Pons (tissue), 1 donor: ENCODE results near the gene GPATCH2.
"Not testable (repeated sequence)": the region's sequence is repeated elsewhere in the genome, so short reads cannot be mapped to it uniquely, and the experiment has no call there.

ENCODE experiments used
- DNase-seq: peaks from one replicate; pipeline ENCODE4 v3.0.0-alpha.2; 2016; ENCODE audit warnings: low spot score

Gene GPATCH2

GRCh38 chr1:217584286-217584811 is 46.5 kb downstream of the GPATCH2 start:
- DNase-seq = not testable (repeated sequence)

- DNase-seq = no peak
These were observed 53.6 kb downstream of the GPATCH2 start for GRCh38 chr1:217577336-217577735.

GRCh38 chr1:217574265-217574949 is 56.5 kb downstream of the GPATCH2 start:
- DNase-seq = no peak

- DNase-seq = no peak
These were observed 61.9 kb downstream of the GPATCH2 start for GRCh38 chr1:217569021-217569420.

DNA sequence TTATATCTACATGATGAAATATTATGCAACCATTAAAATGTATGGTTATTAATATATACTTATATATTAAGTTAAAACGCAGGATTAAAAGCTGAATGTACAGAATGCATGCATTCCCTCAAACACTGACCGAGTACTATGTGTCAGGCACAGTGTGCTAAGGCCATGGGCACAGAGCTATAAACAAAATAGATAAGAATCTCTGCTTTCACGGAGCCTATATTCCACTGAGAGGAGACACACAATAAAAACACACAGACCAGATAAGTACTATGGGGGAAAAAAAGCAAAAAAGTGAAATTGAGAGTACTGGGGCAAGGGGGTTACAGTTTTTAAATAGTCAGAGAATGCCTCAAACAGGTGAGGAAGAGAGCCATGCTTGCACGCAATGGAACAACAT is 62.7 kb downstream of the GPATCH2 start:
- no peak for DNase-seq

- no peak for DNase-seq
These were observed 66.1 kb downstream of the GPATCH2 start for GRCh38 chr1:217564833-217565232.

DNA sequence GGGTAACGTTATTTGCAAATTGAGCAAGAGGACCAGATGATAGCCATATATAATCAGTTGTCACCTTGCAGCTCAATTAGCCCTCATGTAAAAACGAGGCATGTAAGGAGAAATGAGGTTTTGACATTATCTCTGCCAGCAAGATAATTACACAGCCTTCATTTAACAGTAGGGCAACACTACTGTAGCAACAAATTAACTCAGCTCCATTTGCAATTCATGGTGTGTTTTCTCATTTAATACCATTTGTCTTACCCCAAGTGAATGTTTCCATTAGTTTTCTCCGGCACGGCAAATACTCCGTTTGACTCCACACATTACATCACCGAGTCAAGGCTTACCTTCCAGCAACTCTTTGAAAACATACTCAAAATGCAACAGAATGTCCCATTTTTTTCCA is 66.7 kb downstream of the GPATCH2 start:
- no peak for DNase-seq

DNA sequence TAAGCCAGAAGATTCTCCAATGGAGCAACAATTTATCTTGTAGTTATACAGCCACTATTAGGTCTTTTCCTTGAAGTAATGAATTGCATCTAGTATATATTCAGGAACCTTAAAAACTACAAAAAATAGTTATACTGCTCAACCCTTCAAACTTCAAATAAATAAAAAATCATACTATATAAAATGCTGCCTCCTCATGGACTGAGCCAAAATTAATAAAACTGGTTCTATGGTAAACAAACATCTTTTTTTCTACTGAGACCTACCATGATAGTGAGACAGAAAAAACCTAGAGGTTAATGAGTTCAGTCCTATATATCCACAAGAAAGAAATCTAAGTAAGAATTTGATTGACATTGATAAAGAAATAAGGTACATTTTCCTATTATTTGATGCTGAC is 67.7 kb downstream of the GPATCH2 start:
- no peak for DNase-seq

DNA sequence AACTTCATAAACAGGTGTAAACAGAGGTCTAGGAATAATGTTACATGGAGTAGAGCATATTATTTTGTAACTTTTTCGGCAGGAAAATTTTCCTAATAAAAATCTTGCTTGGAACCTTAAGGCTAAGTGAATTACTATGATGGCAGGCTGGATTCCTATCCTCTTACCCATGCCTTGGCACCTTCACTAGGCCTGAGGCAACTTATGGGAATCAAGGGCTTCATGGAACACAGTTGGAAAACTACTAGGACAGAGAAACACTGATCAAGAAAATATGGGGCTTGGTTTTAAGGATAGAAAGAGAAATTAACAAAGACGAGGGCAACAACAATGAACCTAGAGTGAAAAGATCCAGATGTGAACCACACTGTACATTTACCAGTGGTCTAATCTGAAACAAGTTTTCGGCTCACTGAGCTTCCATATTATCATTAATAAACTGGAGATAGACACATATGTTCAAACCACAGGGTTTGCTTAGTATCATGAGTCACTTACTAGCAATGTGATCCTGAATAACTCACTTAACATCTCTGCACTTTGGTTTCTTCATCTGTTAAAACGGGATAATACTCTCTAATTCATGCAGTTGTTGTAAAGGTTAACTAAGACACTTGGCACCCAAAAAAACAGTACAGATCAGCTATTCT is 68.5 kb downstream of the GPATCH2 start:
- DNase-seq = no peak

DNA sequence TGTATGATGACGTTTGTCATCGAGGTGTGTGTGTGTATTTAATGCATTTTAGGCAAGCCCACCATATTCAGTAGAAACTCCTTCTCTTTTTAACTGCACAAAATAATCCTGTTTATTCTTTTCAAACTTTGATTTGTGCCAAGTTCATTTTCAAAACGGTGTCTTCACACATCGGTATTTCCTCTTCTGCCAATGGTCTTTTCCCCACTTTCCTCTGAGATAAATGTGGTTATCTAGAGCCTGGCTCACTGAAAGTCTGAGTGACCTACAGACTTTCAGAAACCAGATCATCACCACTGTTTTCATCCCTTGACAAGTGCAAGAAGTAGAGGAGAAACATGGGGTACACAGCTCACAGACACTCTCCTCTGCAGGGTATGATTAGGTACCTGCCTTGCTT is 69.4 kb downstream of the GPATCH2 start:
- DNase-seq = no peak

DNA sequence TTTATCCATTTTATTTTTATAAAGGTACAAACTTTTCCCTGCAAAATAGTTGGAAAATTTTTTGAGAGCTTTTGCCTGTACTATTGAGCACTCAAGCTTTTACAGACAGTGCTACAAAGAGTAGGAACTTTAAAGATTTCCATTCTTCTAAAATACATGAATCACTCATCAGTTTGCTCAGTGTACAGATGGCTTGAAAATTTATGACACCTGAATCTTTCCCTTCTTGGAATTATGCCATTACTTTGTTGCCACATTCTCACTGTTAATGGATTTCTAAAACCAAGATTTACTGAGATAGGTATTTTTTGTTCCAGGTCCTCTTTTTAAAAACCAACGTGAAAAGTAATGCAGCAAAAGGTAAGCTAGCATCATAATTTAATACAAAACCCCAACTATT is 76.0 kb downstream of the GPATCH2 start:
- DNase-seq = no peak

DNA sequence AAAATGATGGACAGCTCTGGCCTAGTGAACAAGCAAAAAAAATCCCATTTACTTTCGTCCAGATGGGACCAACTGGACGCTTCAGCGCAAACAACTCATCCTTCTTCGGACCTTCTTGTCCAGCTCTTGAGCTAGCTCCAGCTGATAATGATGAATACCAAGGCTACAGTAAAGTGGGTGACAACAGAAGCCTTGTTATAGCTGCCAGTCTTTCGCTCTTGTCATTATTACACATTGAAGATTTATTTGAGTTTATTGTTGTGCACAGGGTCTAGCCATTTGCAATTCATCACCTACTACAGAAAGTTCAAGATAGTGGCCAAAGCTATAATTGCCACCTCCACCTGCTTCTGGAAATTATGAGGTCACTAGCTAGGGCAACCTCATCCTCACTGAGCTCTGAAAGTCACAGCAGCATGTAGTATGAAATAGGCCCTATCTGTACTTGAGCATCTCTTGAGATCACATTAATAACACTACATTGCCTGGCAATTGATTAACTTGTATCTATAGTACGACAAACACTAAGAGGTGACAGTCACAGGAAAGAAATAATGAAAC is 76.9 kb downstream of the GPATCH2 start:
- DNase-seq = no peak

DNA sequence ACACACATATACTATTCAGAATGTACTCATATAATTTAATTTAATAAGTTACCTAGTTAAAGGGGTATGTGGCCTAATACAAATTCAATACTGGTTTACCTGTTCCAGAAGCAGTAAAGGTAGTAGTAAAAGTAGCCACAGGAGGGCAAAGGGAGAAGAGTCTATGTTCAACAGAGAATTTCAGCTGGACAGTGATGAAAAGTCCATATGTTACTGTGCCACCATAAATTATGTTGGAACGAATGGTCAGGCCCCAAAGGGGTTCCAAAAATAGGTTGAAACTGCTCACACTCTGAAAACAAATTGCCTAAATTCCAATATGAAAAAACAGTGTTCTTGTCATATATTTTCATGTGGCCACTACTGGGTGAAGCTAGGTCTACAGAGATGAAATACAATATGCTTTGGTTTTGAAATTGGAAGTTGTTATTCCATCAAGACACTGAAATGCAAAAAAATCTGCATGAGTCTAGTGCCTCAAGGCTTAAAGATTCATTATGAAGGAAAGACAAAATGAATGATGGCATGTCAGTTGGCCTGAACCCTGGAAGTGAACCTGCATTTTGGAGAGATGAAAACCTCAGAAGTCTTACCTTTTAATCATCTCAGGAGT is 78.4 kb downstream of the GPATCH2 start:
- DNase-seq = no peak

DNA sequence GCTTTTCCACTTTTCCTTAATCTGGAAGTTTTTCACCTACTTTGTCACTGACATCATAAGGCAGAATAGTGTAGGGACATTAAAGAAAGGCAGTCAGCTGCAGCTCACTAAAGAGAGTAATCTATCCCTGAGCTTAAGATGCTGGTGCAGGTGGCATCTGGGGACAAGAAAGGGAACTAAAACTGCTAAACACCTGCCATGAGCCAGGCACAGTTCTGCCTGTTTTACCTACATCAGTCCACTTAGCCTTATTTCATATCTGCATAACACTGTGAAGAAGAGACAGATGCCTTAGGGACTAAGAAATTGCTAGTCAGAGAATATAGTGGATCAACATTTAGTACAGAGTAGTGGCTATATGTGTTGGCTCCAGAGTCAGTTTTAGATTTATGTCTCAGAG is 88.1 kb downstream of the GPATCH2 start:
- DNase-seq = no peak

DNA sequence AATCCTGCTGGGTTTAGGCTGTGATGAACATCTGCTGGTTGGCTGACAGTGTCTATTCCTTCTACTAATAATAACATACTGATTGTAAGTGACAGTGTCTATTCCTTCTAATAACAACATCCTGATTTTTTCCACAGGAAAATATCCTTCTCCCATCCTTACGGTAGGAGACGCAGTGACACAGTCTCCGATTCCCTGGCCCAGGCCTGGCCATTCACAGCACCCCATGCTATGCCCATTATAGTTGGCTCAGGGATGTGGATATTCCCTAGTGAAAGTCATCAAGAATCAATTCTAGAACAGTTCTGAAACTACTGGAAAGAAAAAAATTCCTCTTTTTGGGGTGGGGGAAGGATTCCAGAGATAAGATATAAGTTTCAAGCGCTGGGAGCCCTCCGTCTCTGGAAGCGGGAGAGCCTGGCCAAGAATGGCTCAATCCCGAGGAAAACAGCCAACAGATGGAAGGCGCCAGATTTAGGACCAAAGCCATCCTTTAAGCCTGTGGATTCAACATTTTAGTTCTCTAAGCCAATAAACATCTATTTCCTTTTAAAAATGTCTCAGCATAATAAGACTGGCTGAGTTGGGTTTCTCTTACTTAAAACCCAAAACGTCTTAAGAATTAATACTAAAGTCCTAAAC is 88.6 kb downstream of the GPATCH2 start:
- DNase-seq = no peak

- DNase-seq = no peak
These were observed 90.6 kb downstream of the GPATCH2 start for GRCh38 chr1:217540321-217540720.

GRCh38 chr1:217539510-217539909 is 91.4 kb downstream of the GPATCH2 start:
- DNase-seq = no peak

GRCh38 chr1:217535601-217536377 is 95.1 kb downstream of the GPATCH2 start:
- no peak for DNase-seq

DNA sequence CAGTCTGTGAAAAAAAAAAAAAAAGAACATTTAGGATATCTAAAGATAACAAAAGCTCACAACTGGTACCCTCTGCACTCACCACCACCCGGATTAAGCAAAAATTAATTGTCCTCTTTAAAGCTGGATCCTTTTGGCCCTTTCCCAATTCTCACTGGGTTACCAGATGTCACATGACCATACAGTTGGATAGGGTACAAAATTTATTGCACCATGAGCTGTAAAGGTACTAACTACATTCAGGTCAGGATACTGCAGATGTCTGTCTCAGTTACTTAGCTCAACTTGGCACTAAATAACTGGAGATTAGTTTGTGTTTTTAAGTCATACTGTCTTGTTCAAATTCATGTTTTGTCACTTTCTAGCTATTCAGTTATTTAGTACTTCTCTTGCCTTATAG is 96.3 kb downstream of the GPATCH2 start:
- DNase-seq = no peak

- DNase-seq = no peak
These were observed 102.6 kb downstream of the GPATCH2 start for GRCh38 chr1:217528271-217528670.

GRCh38 chr1:217527151-217527550 is 103.7 kb downstream of the GPATCH2 start:
- DNase-seq = no peak

- DNase-seq = no peak
These were observed 104.3 kb downstream of the GPATCH2 start for GRCh38 chr1:217526636-217527035.
